GM19372 (cell line): Measurements from ENCODE around the gene SPDYE2.
"Not testable (repeated sequence)": the region's sequence is repeated elsewhere in the genome, so short reads cannot be mapped to it uniquely, and the experiment has no call there.

ENCODE experiments used
- ATAC-seq: cut with Tn5 transposase; IDR thresholded peaks from one replicate; pipeline ENCODE4 v1.9.1; 2021; ENCODE audit warnings: mild to moderate bottlenecking, low read depth, moderate library complexity; ENCODE audit not compliant: unreplicated experiment

Gene SPDYE2, protein sequence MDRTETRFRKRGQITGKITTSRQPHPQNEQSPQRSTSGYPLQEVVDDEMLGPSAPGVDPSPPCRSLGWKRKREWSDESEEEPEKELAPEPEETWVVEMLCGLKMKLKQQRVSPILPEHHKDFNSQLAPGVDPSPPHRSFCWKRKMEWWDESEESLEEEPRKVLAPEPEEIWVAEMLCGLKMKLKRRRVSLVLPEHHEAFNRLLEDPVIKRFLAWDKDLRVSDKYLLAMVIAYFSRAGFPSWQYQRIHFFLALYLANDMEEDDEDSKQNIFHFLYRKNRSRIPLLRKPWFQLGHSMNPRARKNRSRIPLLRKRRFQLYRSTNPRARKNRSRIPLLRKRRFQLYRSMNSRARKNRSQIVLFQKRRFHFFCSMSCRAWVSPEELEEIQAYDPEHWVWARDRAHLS

GRCh38 chr7:102550808-102551422 is at the start of gene SPDYE2:
SPDYE2 (plus strand) TSS chr7:102551226; CDS start chr7:102553256, 2,030 bp downstream.
- not testable (repeated sequence) for ATAC-seq

- not testable (repeated sequence) for ATAC-seq
These were observed 47.9 kb upstream of the SPDYE2 start for GRCh38 chr7:102503141-102503540.

DNA sequence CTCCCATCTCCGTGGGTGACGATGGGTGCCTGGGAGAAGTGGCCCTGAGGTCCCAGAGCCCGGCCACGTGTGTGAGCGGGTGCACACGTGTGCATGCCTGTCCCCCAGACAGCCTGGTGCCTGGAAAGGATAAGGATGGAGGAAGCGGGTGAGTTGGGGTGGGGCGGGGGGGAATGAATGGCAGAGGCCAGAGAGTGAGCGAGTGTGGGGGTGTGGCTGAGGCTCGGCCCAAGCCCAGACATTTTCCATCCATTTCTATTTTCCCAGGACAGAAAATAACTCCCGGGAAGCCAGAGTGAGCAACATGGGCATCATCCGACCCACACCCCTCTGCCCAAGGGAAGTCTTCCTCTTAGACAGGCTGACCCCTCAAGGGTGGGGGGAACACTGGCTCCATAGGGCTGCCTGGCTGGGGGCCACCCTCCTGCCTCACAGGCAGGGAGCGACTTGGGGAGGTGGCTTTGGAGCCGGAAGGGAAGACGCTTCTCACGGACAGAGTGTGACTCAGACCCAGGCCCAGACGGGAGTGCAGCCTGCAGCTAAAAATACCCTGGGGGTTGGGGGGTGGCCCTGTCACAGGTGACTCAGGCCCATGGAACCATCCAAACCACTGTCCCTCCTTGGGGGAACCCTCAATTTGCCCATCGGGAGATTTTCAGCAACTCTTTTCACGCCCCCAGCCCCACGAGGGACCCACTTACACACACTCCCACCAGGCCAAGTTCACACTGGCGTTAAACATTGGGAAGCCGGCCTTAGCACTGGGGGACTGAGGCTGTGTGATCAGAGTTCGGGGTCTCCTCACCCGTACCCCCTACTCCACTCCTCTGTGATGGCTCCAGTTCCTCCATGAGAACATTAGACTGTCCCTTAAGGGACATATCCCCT is 45.5 kb upstream of the SPDYE2 start:
- not testable (repeated sequence) for ATAC-seq

DNA sequence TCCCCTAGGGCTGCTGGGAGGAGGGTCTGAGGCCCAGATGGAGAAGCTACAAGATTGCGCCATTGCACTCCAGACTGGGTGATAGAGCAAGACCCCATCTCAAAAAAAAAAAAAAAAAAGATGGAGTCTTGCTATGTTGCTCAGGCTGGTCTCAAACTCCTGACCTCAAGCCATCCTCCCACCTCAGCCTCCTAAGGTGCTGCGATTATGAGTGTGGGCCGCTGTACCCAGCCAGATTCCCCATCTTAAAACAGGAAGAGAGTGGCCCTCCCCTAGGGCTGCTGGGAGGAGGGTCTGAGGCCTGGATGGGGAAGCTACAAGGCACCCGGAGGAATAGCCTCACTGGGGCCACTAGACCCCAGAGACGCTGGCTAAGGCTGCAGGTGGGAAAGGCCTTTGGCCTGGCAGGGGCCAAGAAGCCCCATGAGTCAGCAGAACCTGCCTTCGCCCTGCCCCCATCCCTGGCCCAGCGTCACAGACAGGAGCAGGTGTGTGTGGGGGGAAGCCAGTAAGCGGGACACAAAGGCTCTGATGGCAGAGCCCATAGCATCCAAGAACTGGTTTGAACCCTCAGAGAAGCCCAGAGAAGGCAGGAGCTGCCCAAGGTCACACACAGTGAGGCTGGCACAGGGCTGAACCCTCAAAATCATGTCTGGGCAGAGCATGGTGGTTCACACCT is 43.5 kb upstream of the SPDYE2 start:
- ATAC-seq: not testable (repeated sequence)

DNA sequence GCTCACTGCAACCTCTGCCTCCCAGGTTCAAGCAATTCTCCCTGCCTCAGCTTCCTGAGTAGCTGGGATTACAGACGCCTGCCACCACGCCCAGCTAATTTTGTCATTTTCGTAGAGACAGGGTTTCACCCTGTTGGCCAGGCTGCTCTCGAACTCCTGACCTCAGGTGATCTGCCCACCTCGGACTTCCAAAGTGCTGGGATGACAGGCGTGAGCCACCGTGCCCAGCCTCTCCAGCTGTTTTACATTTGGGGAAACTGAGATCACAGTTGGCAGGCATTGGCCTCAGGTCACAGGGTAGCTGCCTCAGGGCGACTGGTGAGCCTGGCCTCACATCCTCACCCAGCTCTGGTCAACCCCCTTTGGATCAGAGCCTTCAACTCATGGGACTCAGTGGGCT is 40.5 kb upstream of the SPDYE2 start:
- not testable (repeated sequence) for ATAC-seq

DNA sequence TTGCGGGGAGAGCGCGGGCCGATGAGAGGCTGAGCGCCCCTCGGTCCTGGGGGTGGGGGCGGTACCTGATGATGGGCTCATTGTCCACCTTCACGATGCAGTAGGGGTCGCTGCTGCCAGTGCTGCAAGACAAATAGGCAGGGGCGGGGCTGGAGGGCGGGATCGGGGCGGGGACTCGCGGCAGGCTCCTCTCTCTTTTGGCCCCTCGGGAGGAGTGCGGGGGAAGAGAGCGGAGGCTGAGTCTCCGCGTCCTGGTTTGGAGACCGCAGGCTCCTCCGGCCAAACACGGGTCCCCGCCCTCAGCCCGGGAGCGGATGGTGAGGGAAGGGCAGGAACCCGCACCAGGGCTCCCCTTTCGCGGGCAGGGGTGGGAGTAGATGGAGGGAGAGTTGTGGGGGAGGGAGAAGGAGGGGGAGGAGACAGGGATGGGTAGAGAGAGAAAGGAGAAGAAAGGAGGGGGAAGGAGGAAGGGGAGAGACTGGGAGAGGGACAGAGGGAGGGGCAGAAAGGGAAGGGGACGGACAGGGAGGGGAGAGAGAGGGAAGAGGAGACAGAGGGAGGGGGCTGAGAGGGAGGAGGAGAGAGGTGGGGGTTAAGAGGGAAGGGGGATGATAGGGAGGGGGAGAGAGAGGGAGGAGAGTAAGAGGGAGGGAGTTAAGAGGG is 39.0 kb upstream of the SPDYE2 start:
- ATAC-seq: peak; percentile 42

GRCh38 chr7:102512642-102513221 is 38.3 kb upstream of the SPDYE2 start:
- ATAC-seq: not testable (repeated sequence)

GRCh38 chr7:102514881-102515721 is 35.9 kb upstream of the SPDYE2 start:
- peak; percentile 56 for ATAC-seq

DNA sequence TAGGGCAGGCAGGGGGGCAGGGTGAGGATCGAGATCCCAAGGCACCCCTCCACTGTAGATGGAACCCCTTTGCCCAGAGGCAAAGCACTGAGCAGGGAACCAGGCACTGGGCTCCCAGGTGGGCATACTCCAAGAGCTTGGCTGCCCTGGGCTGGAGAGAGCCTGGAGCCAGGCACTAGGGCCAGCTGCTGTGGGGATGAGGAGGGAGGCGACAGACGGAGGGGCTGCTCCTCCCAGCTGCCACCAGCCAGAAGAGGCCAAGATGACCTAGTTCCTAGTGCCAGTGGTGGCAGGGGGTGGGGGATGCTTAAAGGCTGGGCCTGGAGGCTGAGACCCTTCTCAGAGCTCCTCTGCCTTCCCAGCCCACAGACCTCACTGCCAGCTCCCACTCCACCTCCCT is 35.1 kb upstream of the SPDYE2 start:
- ATAC-seq: not testable (repeated sequence)

DNA sequence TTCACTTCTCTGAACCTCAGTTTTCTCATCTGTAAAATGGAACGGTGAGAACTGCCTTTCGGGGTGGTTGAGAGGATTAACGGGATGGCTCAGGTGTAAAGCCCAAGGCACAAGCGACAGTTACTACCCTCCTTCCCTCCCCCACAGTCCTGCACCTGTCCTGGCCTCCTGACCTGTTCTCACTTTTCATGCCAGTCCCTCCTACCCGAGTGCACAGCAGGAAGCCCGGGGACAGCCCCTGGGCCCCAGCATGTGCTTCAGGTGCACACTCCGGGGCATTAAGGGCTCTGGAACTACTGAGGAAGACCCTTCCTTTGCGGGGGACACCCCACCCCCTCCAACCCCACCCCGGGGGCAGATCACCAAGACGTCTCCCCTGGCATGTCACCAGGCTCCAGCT is 34.1 kb upstream of the SPDYE2 start:
- ATAC-seq: not testable (repeated sequence)

- peak; percentile 87 for ATAC-seq
These were observed 33.4 kb upstream of the SPDYE2 start, which contains the start of gene RASA4B for GRCh38 chr7:102517550-102518147. RASA4B (minus strand) TSS chr7:102517777; CDS start chr7:102517710, 67 bp downstream.

- ATAC-seq: not testable (repeated sequence)
These were observed 30.2 kb upstream of the SPDYE2 start for GRCh38 chr7:102520797-102521196.

DNA sequence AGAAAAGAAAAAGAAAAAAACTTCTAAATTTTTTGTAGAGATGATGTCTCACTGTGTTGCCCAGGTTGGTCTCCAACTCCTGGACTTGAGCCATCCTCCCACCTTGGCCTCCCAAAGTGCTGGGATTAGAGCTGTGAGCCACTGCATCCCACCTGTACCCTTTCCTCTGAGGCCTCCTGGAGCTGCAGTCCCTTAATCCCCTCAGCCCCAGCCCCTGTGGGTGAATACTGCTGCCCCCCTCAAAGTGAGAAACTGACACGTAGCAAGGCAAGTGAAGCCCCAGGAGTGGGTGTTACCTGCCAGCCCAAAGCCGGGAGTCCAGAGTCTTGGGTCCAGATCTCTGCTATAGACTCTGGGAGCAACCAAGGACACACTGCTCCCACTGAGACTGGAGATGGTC is 26.2 kb upstream of the SPDYE2 start:
- ATAC-seq: not testable (repeated sequence)

- ATAC-seq: not testable (repeated sequence)
These were observed 23.8 kb upstream of the SPDYE2 start for GRCh38 chr7:102527182-102527581.

GRCh38 chr7:102527822-102528793 is 22.9 kb upstream of the SPDYE2 start:
- ATAC-seq: not testable (repeated sequence)

GRCh38 chr7:102531583-102531982 is 19.4 kb upstream of the SPDYE2 start:
- not testable (repeated sequence) for ATAC-seq

- not testable (repeated sequence) for ATAC-seq
These were observed 18.9 kb upstream of the SPDYE2 start for GRCh38 chr7:102532127-102532526.
